ENCODE results near the gene GLB1L3.

DNA sequence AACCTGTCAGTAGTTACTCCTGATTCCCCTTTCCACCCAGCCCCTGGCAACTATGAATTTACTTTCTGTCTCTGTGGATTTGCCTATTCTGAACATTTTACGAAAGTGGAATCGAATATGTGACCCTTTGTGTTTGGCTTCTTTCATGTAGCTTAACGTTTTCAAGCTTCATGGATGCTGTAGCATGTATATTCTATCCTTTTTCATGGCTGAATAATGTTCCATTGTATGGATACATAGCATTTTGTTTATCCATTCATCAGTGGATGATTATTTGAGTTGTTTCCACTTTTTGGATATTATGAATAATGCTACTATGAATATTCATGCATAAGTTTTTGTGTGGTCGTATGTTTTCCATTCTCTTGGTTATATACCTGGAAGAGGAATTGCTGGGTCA is 46.4 kb downstream of the GLB1L3 start:
- TF ChIP-seq, protein P1, sequence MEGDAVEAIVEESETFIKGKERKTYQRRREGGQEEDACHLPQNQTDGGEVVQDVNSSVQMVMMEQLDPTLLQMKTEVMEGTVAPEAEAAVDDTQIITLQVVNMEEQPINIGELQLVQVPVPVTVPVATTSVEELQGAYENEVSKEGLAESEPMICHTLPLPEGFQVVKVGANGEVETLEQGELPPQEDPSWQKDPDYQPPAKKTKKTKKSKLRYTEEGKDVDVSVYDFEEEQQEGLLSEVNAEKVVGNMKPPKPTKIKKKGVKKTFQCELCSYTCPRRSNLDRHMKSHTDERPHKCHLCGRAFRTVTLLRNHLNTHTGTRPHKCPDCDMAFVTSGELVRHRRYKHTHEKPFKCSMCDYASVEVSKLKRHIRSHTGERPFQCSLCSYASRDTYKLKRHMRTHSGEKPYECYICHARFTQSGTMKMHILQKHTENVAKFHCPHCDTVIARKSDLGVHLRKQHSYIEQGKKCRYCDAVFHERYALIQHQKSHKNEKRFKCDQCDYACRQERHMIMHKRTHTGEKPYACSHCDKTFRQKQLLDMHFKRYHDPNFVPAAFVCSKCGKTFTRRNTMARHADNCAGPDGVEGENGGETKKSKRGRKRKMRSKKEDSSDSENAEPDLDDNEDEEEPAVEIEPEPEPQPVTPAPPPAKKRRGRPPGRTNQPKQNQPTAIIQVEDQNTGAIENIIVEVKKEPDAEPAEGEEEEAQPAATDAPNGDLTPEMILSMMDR (IDR thresholded peaks at IDR 0.05): no peak
- no peak for TF ChIP-seq POLR2A (IDR thresholded peaks at IDR 0.05)

Measured in right lobe of liver (tissue), 4 donors.